HG02763 (cell line): ENCODE measurements around the gene NOM1.

ENCODE experiments used
- ATAC-seq: cut with Tn5 transposase; IDR thresholded peaks from one replicate; pipeline ENCODE4 v1.9.1; 2021; ENCODE audit warnings: mild to moderate bottlenecking, moderate library complexity; ENCODE audit not compliant: unreplicated experiment

The NOM1 gene

GRCh38 chr7:156979711-156980110 is 30.2 kb downstream of the NOM1 start:
- ATAC-seq = no peak

- no peak for ATAC-seq
Measured at GRCh38 chr7:156984174-156984891, 34.8 kb downstream of the NOM1 start.

GRCh38 chr7:156985101-156985992 is 35.8 kb downstream of the NOM1 start:
- ATAC-seq = no peak

DNA sequence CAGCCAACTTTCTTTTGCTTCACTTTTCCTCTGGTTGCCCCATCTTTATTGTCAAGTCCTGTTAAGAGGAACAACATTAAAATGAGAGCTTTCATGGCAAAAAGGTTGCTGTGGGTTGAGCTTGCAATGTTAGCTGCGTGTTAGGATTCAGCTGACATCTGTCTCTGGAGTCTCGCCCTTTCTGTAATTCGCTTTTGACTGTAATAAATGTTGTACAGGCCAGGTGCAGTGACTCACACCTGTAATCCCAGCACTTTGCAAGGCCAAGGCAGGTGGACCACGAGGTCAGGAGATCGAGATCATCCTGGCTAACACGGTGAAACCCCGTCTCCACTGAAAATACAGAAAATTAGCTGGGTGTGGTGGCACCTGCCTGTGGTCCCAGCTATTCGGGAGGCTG is 36.9 kb downstream of the NOM1 start:
- no peak for ATAC-seq

DNA sequence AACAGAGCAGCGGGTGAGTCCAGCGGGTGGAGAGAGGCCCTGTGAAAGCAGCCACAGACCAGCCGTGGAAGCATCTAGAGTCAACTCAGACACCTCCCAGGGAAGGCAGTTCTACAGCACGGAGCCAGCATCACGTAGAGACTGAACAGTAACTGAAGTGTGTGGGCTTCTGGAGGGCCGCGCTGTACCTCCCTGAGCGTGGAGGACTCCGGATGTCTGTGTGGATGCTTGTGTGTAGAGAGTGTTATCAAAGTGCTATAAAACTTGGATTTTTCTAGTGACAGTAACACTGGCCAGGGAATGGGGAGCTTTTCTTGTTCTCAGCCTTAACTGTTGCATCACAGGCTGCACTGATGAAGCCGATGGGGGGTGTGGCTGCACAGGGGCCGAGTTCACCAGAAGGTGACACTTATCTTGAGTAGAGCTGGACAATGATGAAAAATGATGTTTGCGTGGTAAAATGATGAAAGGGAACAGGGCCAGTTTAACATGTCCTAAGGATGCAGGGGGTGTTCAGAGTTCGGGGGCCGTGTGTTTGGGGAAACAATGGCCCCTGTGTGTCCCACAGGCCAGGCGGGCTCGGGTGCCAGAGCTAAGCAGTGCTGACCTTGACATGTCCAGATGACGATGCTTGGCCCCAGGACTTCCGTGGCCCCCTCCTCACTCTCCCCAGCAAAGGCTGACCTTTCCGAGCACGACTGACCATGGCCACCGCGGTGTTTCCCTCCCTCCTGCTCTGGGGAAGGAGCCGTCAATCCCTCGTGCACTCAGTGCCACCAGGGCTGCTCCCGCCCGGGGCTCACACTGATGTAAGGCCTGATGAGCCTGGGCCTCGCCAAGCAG is 39.1 kb downstream of the NOM1 start:
- ATAC-seq = no peak

DNA sequence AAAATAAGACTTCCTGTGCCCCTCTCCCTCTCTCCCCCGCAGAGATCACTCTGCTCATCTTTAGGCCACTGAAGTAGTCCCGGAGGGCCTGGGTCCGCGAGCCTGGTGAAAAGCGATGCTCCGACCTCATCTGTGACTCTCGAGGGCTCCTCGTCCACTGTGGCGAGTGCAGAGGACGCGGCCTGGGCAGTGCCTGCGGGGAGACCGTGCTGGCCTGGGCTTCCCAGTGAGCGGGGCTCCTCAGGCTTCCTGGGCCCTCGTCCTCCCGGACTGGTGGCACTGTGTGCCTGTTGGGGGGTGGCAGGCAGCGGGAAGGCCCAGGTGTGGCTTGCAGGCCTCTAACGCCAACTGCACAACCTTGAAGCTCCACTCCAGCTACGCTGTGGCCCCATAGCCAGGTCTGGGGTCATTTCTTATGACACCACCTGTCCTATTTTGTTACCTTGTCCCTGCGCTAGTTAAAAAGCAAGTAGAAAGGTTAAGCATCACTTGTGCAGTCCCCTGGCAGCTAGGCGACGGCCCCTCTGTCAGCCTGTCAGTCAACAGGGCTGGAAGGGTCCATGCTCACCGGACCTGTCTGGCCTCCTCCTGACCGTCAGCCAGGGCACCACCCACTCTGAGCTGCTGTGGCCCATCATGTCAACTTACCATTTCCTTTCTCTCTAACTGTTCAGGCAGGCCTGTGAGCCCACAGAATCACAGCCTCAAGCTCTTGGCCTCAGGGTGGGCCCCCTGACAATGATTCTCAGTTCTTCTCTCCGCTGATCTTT is 40.4 kb downstream of the NOM1 start:
- ATAC-seq = no peak

DNA sequence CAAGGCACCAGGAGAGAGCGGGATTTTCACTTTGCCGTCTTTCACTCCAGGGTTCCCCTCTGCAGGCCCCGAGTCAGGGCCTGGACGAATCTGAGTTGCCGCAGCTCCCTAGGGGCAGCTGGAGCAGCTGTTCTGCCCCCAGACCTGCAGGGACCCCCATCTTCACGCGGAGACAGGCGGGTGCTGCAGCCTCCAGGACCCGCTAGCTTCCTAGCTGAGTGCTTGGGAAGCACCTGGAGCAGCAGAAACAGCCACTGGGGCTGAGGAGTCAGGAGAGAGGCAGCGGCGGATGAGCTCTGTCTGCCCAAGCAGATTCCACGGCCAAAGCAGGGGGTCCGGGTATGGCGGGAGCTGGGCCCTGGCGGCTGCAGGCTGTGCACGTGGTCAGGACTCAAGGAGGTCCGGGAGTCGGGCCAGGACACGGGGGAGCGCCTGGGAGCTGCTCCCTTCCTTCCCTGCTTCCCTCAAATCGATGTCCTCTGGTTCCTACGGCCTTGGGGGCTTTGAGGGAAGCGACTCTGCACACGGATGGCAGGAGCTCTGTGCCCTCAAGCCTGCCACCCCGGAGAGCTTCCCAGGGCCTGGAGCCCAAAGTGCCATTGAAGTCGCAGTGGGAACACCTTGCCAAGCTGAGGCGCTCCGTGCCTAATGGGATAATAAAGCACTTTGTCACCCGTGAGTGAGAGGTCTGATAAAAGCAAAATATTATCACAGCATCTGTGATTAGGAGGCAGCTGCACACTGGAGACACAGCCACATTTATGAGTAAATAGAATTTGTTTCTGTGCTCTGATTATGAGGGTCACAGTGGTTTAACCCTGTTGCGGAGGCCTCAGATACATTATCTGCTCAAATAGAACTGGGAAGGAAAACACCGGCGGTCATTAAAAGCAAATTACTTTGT is 43.8 kb downstream of the NOM1 start:
- ATAC-seq = no peak

DNA sequence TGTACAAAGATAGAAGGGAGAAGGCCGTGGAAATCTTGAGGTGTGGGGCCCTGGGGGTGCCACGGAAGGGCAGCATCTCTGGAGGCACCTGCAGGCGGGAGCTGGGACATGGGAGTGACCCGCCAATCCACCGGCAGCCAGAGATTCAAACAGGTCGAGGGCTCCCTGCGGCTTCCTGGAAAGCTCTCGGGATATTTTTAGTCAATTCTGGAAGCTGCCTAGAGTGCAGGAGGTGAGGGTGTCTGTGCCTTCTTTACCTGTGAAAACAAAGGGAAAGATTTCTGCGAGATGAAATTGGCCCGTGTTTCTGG is 44.4 kb downstream of the NOM1 start:
- no peak for ATAC-seq

DNA sequence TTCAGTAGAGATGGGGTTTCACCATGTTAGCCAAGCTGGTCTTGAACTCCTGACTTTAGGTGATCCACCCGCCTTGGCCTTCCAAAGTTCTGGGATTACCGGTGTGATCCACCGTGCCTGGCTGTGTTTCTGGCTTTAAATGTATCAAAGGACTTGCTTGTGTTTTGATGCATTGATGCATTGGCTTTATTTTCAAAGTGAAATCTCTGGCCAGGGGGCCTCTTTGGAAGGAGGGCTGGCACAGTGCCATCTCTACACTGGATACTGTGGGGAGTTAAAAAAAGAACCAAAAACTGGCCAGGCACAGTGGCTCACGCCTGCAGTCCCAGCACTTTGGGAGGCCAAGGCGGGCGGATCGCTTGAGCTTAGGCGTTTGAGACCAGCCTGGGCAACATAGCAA is 44.9 kb downstream of the NOM1 start:
- no peak for ATAC-seq

DNA sequence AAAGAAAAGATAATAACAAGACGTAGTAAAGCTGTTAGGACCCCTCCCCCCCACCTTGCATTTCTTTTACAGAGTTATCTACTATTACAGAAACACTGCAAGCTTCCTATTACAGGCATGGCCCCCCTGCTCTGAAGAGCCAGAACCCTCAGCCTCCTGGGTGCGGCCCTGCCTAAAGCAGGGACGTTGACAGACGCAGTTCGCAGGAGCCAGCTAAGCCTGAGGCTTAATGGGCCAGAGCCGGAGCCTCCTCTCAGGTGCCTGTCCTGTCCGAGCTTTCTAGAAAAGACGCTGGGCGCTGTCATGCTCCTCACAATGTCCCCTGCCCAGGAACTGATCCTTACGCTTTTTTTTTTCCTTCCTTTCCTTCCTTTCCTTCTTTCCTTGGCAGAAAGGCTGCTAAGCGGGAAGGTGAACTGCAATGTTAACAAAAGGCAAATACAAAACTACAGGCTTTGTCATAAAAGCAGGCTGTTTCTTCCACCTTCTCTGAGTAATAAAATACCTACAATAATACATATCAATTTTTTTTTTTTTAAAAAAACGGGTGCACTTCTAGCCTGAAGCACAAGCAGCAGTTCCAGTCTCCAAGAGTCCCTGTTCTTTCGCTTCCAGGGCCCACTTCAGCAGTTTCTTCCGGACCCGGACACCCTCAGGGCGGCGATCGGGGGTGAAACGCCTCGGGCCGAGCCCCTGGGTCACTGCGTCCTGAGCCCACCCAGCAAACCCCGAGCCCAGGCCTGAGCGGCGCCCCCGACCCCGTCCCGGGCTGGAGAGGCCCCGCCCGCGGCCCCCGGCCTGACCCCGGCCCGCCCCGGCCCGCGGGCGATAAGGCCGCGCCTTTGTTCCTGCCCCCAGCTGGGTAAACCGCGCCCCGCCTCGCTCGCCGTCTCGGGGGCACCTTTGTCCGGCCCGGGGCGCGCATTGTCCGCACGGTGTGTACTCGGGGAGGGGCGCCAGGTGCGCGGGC is 49.8 kb downstream of the NOM1 start:
- ATAC-seq = peak; percentile 38

DNA sequence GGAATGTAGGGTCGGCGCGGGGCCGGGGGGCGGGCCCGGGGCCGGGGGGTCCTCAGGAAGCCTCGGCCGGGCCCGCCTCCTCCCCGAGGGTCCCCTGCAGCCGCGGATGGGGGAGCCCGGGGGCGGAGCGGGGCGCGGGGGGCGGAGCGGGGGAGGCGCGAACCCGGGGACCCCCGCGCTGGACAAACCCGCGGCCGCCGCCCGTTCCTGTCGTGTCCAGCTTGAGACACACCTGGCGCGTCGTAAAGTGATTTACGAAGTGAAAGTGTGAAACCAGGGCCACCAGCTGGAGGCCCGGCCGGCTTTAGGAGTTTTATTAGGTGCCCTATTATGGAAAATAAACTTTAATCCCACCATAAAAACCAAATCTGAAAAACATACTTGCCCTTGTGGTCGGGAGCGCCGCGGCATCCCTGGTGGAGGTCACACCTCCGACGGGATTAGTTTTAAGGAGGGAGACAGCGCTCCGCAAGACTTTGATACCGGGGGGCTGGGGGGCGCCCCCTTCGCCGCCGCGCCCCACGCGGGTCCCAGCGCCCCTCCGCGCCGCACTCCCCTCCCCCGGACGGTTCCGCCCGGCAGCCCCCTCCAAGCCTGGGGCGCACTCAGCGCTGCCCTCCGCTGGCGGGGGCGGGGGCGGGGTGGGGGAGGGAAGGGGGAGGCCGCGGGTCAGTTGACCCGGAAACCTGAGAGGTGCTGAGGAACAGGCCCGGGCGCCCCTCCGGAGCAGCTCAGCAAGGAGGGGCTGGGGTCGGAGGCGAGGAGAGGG is 50.6 kb downstream of the NOM1 start:
- ATAC-seq = peak; percentile 36

- ATAC-seq = peak; percentile 1
Measured at GRCh38 chr7:157000741-157001653, 51.5 kb downstream of the NOM1 start.

DNA sequence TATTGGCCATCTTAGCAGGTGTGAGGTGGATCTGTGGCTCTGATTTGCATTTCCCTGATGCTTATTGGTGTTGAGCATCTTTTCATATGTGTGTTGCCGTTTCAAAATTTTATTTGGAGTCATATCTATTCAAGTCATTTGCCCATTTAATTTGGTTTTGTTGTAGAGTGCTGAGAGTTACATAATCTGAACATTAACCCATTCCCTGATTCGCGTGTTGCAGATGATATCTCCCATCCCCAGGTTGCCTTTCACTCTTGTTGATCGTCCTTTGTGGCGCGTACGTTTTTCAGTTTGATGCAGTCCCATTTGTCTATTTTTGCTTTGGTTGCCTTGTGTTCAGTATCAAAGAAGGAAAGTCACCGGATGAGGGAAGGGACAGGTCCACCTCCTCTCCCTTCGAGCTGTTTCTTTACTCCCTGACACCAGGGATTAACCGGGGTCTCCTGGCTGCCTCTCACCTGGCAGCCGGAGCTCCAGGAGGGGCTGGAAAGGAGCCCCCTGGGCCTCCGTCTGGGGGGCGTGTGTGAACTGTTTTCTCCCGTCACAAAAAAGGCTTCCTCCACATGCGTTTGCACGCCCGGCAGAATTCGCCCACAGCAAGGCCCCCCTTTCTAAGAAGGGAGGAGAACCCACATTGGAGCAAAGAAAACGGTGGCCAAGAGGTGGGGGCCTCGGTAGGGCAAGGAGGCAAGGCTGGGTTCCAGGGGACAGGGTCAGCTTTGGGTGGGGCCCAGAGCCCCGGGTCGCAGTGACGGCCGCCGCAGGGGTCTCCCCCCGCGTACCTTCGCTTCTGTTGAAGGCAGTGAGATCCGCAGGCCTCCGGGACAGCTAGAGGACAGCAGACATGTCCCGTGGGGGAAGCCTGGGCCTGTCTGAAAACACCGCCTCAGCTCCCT is 52.7 kb downstream of the NOM1 start:
- no peak for ATAC-seq

GRCh38 chr7:157002819-157003421 is 53.4 kb downstream of the NOM1 start:
- ATAC-seq = no peak

DNA sequence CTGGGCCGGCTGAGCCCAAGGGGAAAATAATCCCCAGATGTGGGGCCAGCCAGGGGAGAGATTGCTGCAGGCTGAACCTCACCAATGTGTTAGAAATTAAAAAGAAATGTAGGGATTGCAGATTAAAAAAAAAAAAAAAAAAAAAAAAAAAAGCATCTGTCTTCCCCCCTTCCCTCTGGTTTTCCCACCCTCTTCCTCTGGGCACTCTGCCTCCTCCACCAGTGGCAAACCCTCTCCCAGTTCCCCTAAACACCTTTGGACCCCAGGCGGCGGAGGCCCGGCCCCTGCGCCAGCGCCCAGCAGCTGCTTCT is 53.9 kb downstream of the NOM1 start:
- no peak for ATAC-seq
